Stimulated activated CD4-positive, alpha-beta T cell treated with anti-CD3 and anti-CD28 coated beads, Interleukin-1b, Interleukin-23, amount 100 ng/mL, for 4 hours (primary cell): ENCODE data around the gene C2CD5.
"Not testable (repeated sequence)": the region's sequence is repeated elsewhere in the genome, so short reads cannot be mapped to it uniquely, and the experiment has no call there.

Source experiments
- DNase-seq, 2 donors: peaks; one replicate each; pipeline ENCODE4 v3.0.0-alpha.2; 2020; ENCODE audit warnings: low read depth in 2 of 2

Gene C2CD5

GRCh38 chr12:22477166-22477893, 67.0 kb downstream of the C2CD5 start:
- no peak for DNase-seq

- DNase-seq = no peak
Measured at GRCh38 chr12:22476133-22476532, 68.2 kb downstream of the C2CD5 start.

- no peak for DNase-seq
Measured at GRCh38 chr12:22474970-22475720, 69.2 kb downstream of the C2CD5 start.

GRCh38 chr12:22473212-22473611, 71.1 kb downstream of the C2CD5 start:
- DNase-seq = no peak

- DNase-seq = no peak
Measured at GRCh38 chr12:22467190-22467589, 77.2 kb downstream of the C2CD5 start.

GRCh38 chr12:22463306-22463705, 81.0 kb downstream of the C2CD5 start:
- DNase-seq = no peak

GRCh38 chr12:22461786-22462185, 82.6 kb downstream of the C2CD5 start:
- no peak for DNase-seq

GRCh38 chr12:22459838-22460490, 84.4 kb downstream of the C2CD5 start:
- DNase-seq = no peak

- DNase-seq = no peak
Measured at GRCh38 chr12:22458298-22458937, 85.9 kb downstream of the C2CD5 start.

GRCh38 chr12:22457085-22457484, 87.3 kb downstream of the C2CD5 start:
- no peak for DNase-seq

- no peak for DNase-seq
Measured at GRCh38 chr12:22453511-22453910, 90.8 kb downstream of the C2CD5 start.

GRCh38 chr12:22447223-22447622, 97.1 kb downstream of the C2CD5 start:
- DNase-seq = no peak

GRCh38 chr12:22444317-22444665, 100.1 kb downstream of the C2CD5 start:
- not testable (repeated sequence) for DNase-seq

- peak; percentile 15 to 47 for DNase-seq
Measured at GRCh38 chr12:22443379-22444316, 100.7 kb downstream of the C2CD5 start.

GRCh38 chr12:22437031-22437806, 107.1 kb downstream of the C2CD5 start:
- DNase-seq = no peak

GRCh38 chr12:22435583-22435982, 108.8 kb downstream of the C2CD5 start:
- no peak for DNase-seq

- DNase-seq = no peak
Measured at GRCh38 chr12:22431693-22432251, 112.6 kb downstream of the C2CD5 start.

GRCh38 chr12:22416801-22417200, 127.5 kb downstream of the C2CD5 start:
- no peak for DNase-seq

- no peak for DNase-seq
Measured at GRCh38 chr12:22415342-22416309, 128.7 kb downstream of the C2CD5 start.
